Measurements from ENCODE around the gene C4orf46. TPM values are rescaled to one million over a fixed set of nuclear protein-coding genes. Genes with fewer than 3 reads are reported as not detected.

The C4orf46 gene
- total RNA-seq, 2 donors from 2014 or later = 3.0 to 7.3 TPM

GRCh38 chr4:158652920-158653319 is 18.8 kb downstream of the C4orf46 start:
- no peaks in the 10 kb centered on the region for H3K36me3 ChIP-seq
- H3K9me3 ChIP-seq = no peaks in the 10 kb centered on the region
- H3K27ac ChIP-seq = no peak overlapping the region
- no peaks in the 10 kb centered on the region for H3K27me3 ChIP-seq (replicated peaks; ENCODE audit: insufficient read depth)
- H3K4me3 ChIP-seq = peak overlapping the region; percentile 40
- DNase-seq (ENCODE audit: low spot score) (no peak), ATAC-seq (ENCODE audit: insufficient number of reproducible peaks, low FRiP score, low read depth) (no peak)
- no peaks in the 10 kb centered on the region for H3K4me1 ChIP-seq (ENCODE audit: control insufficient read depth in 1 of 2, low read depth in 2 of 2)
- TF ChIP-seq, protein P1, sequence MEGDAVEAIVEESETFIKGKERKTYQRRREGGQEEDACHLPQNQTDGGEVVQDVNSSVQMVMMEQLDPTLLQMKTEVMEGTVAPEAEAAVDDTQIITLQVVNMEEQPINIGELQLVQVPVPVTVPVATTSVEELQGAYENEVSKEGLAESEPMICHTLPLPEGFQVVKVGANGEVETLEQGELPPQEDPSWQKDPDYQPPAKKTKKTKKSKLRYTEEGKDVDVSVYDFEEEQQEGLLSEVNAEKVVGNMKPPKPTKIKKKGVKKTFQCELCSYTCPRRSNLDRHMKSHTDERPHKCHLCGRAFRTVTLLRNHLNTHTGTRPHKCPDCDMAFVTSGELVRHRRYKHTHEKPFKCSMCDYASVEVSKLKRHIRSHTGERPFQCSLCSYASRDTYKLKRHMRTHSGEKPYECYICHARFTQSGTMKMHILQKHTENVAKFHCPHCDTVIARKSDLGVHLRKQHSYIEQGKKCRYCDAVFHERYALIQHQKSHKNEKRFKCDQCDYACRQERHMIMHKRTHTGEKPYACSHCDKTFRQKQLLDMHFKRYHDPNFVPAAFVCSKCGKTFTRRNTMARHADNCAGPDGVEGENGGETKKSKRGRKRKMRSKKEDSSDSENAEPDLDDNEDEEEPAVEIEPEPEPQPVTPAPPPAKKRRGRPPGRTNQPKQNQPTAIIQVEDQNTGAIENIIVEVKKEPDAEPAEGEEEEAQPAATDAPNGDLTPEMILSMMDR (IDR thresholded peaks at IDR 0.05) = no peak

DNA sequence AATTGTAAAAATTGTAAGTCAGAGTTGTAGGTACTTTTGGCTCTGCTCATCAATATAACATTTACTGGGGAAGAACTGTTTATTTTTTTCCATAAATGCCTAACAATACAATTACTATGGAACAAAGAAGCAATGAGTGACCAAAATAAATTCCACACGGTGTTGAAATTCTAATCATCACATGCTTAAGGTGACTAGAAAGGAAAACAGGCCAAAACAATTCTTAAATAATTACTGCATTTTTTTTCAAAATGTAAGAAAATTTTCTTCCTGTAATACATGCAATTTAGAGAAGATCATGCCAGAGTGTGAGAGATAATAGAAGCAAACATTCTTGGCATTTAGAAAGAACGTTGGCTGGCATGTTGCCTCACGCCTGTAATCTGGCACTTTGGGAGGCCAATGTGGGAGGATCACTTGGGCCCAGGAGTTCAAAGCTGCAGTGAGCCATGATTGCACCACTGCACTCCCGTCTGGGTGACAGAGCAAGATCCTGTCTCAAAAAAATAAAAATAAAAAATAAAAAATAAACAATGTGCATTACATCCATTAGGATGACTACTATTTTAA is 22.5 kb downstream of the C4orf46 start:
- DNase-seq (ENCODE audit: low spot score) = no peak
- no peaks in the 10 kb centered on the region for H3K4me1 ChIP-seq (ENCODE audit: control insufficient read depth in 1 of 2, low read depth in 2 of 2)
- no peaks in the 10 kb centered on the region for H3K27me3 ChIP-seq (replicated peaks; ENCODE audit: insufficient read depth)
- H3K36me3 ChIP-seq = no peaks in the 10 kb centered on the region
- no peak for ATAC-seq (ENCODE audit: insufficient number of reproducible peaks, low FRiP score, low read depth)
- H3K9me3 ChIP-seq = no peaks in the 10 kb centered on the region
- no peak overlapping the region for H3K4me3 ChIP-seq
- TF ChIP-seq, protein P1 (IDR thresholded peaks at IDR 0.05) = no peak
- H3K27ac ChIP-seq = no peak overlapping the region

- TF ChIP-seq, protein P1 (IDR thresholded peaks at IDR 0.05) = no peak
- ATAC-seq (ENCODE audit: insufficient number of reproducible peaks, low FRiP score, low read depth) (no peak), DNase-seq (ENCODE audit: low spot score) (no peak)
- Histone ChIP-seq H3K27ac (no peak overlapping the region), H3K4me3 (no peak overlapping the region), H3K4me1 (ENCODE audit: control insufficient read depth in 1 of 2, low read depth in 2 of 2) (no peaks in the 10 kb centered on the region), H3K36me3 (no peaks in the 10 kb centered on the region), H3K27me3 (replicated peaks; ENCODE audit: insufficient read depth) (no peaks in the 10 kb centered on the region), H3K9me3 (no peaks in the 10 kb centered on the region)
Observed at GRCh38 chr4:158644760-158645159, 26.9 kb downstream of the C4orf46 start.

DNA sequence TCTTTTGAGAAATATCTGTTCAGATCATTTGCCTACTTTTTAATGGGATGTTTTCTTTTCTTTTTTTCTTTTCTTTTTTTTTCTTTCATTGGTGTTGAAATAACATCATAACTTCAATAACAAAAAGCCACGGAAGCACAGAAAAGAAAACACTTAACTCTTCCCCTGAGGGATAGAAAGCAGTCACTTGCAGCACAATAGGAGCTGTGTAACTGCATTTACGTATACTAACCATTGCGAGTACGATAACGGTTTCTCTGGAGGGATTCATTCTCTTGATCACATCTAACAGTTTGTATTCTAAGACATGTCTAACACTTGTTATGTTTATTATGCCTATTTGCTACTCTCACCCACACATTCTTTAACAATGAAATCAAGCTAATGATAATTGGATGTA is 27.3 kb downstream of the C4orf46 start:
- no peak for ATAC-seq (ENCODE audit: insufficient number of reproducible peaks, low FRiP score, low read depth)

GRCh38 chr4:158636619-158637018 is 35.1 kb downstream of the C4orf46 start:
- TF ChIP-seq, protein P1 (IDR thresholded peaks at IDR 0.05) = no peak

More for the DNA sequence above, 27.3 kb downstream of the C4orf46 start:
- no peaks in the 10 kb centered on the region for H3K36me3 ChIP-seq
- no peaks in the 10 kb centered on the region for H3K9me3 ChIP-seq
- no peak overlapping the region for H3K27ac ChIP-seq
- TF ChIP-seq, protein P1 (IDR thresholded peaks at IDR 0.05) = no peak
- no peak for DNase-seq (ENCODE audit: low spot score)
- H3K4me1 ChIP-seq (ENCODE audit: control insufficient read depth in 1 of 2, low read depth in 2 of 2) = no peaks in the 10 kb centered on the region
- H3K4me3 ChIP-seq = no peak overlapping the region
- H3K27me3 ChIP-seq (replicated peaks; ENCODE audit: insufficient read depth) = no peaks in the 10 kb centered on the region

More at GRCh38 chr4:158636619-158637018, 35.1 kb downstream of the C4orf46 start:
- ATAC-seq (ENCODE audit: insufficient number of reproducible peaks, low FRiP score, low read depth) (no peak), DNase-seq (ENCODE audit: low spot score) (no peak)
- Histone ChIP-seq H3K27me3 (replicated peaks; ENCODE audit: insufficient read depth) (no peaks in the 10 kb centered on the region), H3K9me3 (no peaks in the 10 kb centered on the region), H3K27ac (no peak overlapping the region), H3K4me1 (ENCODE audit: control insufficient read depth in 1 of 2, low read depth in 2 of 2) (no peaks in the 10 kb centered on the region), H3K36me3 (no peaks in the 10 kb centered on the region), H3K4me3 (no peak overlapping the region)
